ENCODE measurements around the gene NCAPD3. TPM values are rescaled to one million over a fixed set of nuclear protein-coding genes. Genes with fewer than 3 reads are reported as not detected.

The NCAPD3 gene
- total and polyA plus RNA-seq, 2 donors from 2014 or later: 3.7 to 21.3 TPM

- Histone ChIP-seq H3K4me1 (ENCODE audit: control insufficient read depth in 2 of 3, insufficient read depth in 2 of 3, low read depth in 1 of 3, low read length in 3 of 3) (peaks cover 3 to 10% (median 3%) of the 10 kb centered on the region in 3 donors), H3K36me3 (ENCODE audit: control insufficient read depth in 2 of 3, insufficient read depth in 3 of 3, low read length in 3 of 3) (peaks cover 2 to 31% (median 10%) of the 10 kb centered on the region in 3 donors), H3K9me3 (ENCODE audit: control insufficient read depth in 2 of 3, insufficient read depth in 1 of 3, low read length in 3 of 3) (no peaks in the 10 kb centered on the region), H3K27ac (ENCODE audit: low read depth in 2 of 2, low read length in 2 of 2) (peak within 1 kb of the TSS; percentile 17 to 40), H3K9ac (ENCODE audit: low read length in 3 of 3) (peak within 1 kb of the TSS; percentile 74 to 98 (median 75)), H3K4me3 (ENCODE audit: low read length in 3 of 3) (peak within 1 kb of the TSS; percentile 98 to 99 (median 99)), H3K27me3 (ENCODE audit: control insufficient read depth, insufficient read depth, low read length) (no peaks in the 10 kb centered on the region)
- DNase-seq (peak; percentile 97 to 99 (median 98)), FAIRE-seq (no peak)
- TF ChIP-seq CTCF (IDR thresholded peaks at IDR 0.05; ENCODE audit: borderline replicate concordance, extremely low read depth, insufficient read depth): no peak
- intact Hi-C loops (cut with DNase I): no loop called here
Measured at GRCh38 chr11:134253188-134253993, 29.6 kb upstream of the NCAPD3 start, which contains the start of the genes ACAD8 and THYN1. TSS of gene ACAD8 (plus strand) at chr11:134253568. CDS start at chr11:134253601, 33 bp downstream. TSS of gene THYN1 (minus strand) at chr11:134253352. CDS start at chr11:134252882, 470 bp downstream.

GRCh38 chr11:134252346-134253187 is 28.8 kb upstream of the NCAPD3 start:
- FAIRE-seq: no peak
- intact Hi-C loops (cut with DNase I): no loop called here

GRCh38 chr11:134250675-134251074 is 26.9 kb upstream of the NCAPD3 start:
- intact Hi-C loops (cut with DNase I): no loop called here
- no peak overlapping the region for H3K4me3 ChIP-seq (ENCODE audit: low read length in 3 of 3)
- no peaks in the 10 kb centered on the region for H3K27me3 ChIP-seq (ENCODE audit: control insufficient read depth, insufficient read depth, low read length)
- H3K36me3 ChIP-seq (ENCODE audit: control insufficient read depth in 2 of 3, insufficient read depth in 3 of 3, low read length in 3 of 3): peaks cover 4 to 35% (median 19%) of the 10 kb centered on the region in 3 donors
- H3K9me3 ChIP-seq (ENCODE audit: control insufficient read depth in 2 of 3, insufficient read depth in 1 of 3, low read length in 3 of 3): no peaks in the 10 kb centered on the region
- FAIRE-seq: no peak
- H3K4me1 ChIP-seq (ENCODE audit: control insufficient read depth in 2 of 3, insufficient read depth in 2 of 3, low read depth in 1 of 3, low read length in 3 of 3): peaks cover 3 to 10% (median 3%) of the 10 kb centered on the region in 3 donors
- no peak for TF ChIP-seq CTCF (IDR thresholded peaks at IDR 0.05; ENCODE audit: borderline replicate concordance, extremely low read depth, insufficient read depth)
- no peak for DNase-seq
- no peak overlapping the region for H3K27ac ChIP-seq (ENCODE audit: low read depth in 2 of 2, low read length in 2 of 2)
- no peak overlapping the region for H3K9ac ChIP-seq (ENCODE audit: low read length in 3 of 3)

More at GRCh38 chr11:134252346-134253187, 28.8 kb upstream of the NCAPD3 start:
- no peak for TF ChIP-seq CTCF (IDR thresholded peaks at IDR 0.05; ENCODE audit: borderline replicate concordance, extremely low read depth, insufficient read depth)
- Histone ChIP-seq H3K4me3 (ENCODE audit: low read length in 3 of 3) (peak overlapping the region; percentile 98 to 99 (median 99)), H3K27ac (ENCODE audit: low read depth in 2 of 2, low read length in 2 of 2) (peak overlapping the region; percentile 17 to 40), H3K27me3 (ENCODE audit: control insufficient read depth, insufficient read depth, low read length) (no peaks in the 10 kb centered on the region), H3K9ac (ENCODE audit: low read length in 3 of 3) (peak overlapping the region; percentile 74 to 98 (median 75)), H3K9me3 (ENCODE audit: control insufficient read depth in 2 of 3, insufficient read depth in 1 of 3, low read length in 3 of 3) (no peaks in the 10 kb centered on the region), H3K36me3 (ENCODE audit: control insufficient read depth in 2 of 3, insufficient read depth in 3 of 3, low read length in 3 of 3) (peaks cover 4 to 26% (median 9%) of the 10 kb centered on the region in 3 donors), H3K4me1 (ENCODE audit: control insufficient read depth in 2 of 3, insufficient read depth in 2 of 3, low read depth in 1 of 3, low read length in 3 of 3) (peaks cover 3 to 10% (median 3%) of the 10 kb centered on the region in 3 donors)
- peak in 1 of 5 donors; percentile 55 for DNase-seq
